ENCODE data around the gene AS3MT.
"Not testable (repeated sequence)": the region's sequence is repeated elsewhere in the genome, so short reads cannot be mapped to it uniquely, and the experiment has no call there.

AS3MT gene

GRCh38 chr10:102869258-102870198, at the start of gene AS3MT:
TSS of gene AS3MT (plus strand) at chr10:102869470. CDS start at chr10:102869593, 123 bp downstream.
- peak; percentile 91 for ATAC-seq
- peak; percentile 38 for DNase-seq

- DNase-seq, ATAC-seq: not testable (repeated sequence)
Observed at GRCh38 chr10:102820008-102820407, 49.3 kb upstream of the AS3MT start.

- DNase-seq (no peak), ATAC-seq (no peak)
Observed at GRCh38 chr10:102822222-102822621, 47.0 kb upstream of the AS3MT start.

- ATAC-seq (no peak), DNase-seq (no peak)
Observed at GRCh38 chr10:102824664-102825063, 44.6 kb upstream of the AS3MT start.

- DNase-seq (no peak), ATAC-seq (no peak)
Observed at GRCh38 chr10:102826148-102826796, 43.0 kb upstream of the AS3MT start.

GRCh38 chr10:102827597-102827975, 41.7 kb upstream of the AS3MT start:
- ATAC-seq, result no peak

GRCh38 chr10:102831322-102832071, 37.8 kb upstream of the AS3MT start:
- ATAC-seq, result no peak

More at GRCh38 chr10:102827597-102827975, 41.7 kb upstream of the AS3MT start:
- no peak for DNase-seq

GRCh38 chr10:102832248-102832647, 37.0 kb upstream of the AS3MT start:
- ATAC-seq, result no peak
- no peak for DNase-seq

More at GRCh38 chr10:102831322-102832071, 37.8 kb upstream of the AS3MT start:
- no peak for DNase-seq

- DNase-seq (no peak), ATAC-seq (no peak)
Observed at GRCh38 chr10:102832987-102833386, 36.3 kb upstream of the AS3MT start.

GRCh38 chr10:102834143-102834542, 35.1 kb upstream of the AS3MT start:
- ATAC-seq (no peak), DNase-seq (no peak)

- ATAC-seq (peak; percentile 97), DNase-seq (peak; percentile 80)
Observed at GRCh38 chr10:102835007-102835482, 34.2 kb upstream of the AS3MT start.

- DNase-seq (no peak), ATAC-seq (no peak)
Observed at GRCh38 chr10:102837230-102837721, 32.0 kb upstream of the AS3MT start, which contains the start of gene CYP17A1. TSS of gene CYP17A1 (minus strand) at chr10:102837413. CDS start at chr10:102837361, 52 bp downstream.

- ATAC-seq, DNase-seq: not testable (repeated sequence)
Observed at GRCh38 chr10:102838276-102838927, 30.9 kb upstream of the AS3MT start.

- DNase-seq (no peak), ATAC-seq (no peak)
Observed at GRCh38 chr10:102841827-102842345, 27.4 kb upstream of the AS3MT start.

- not testable (repeated sequence) for DNase-seq, ATAC-seq
Observed at GRCh38 chr10:102843139-102843538, 26.1 kb upstream of the AS3MT start.

- DNase-seq, ATAC-seq: not testable (repeated sequence)
Observed at GRCh38 chr10:102844190-102844776, 25.0 kb upstream of the AS3MT start.

- no peak for ATAC-seq
- DNase-seq, result no peak
Observed at GRCh38 chr10:102845352-102845902, 23.8 kb upstream of the AS3MT start.

- ATAC-seq (no peak), DNase-seq (no peak)
Observed at GRCh38 chr10:102850025-102850518, 19.2 kb upstream of the AS3MT start.

GRCh38 chr10:102853237-102853636, 16.0 kb upstream of the AS3MT start:
- not testable (repeated sequence) for ATAC-seq, DNase-seq
